PC-9 (cell line): Measurements from ENCODE around the gene UBE4B.

Experiments used
- CTCF ChIP-seq: fragments of 200-600 bp; sonication (generic); conservative IDR thresholded peaks from 2 replicates; pipeline ENCODE4 v1.6.1; 2017; ENCODE audit warnings: mixed run types, antibody characterized with exemption, mild to moderate bottlenecking, moderate library complexity
- EZH2 ChIP-seq: fragments of 200-600 bp; sonication (generic); IDR thresholded peaks from 2 replicates; pipeline ENCODE4 v1.8.0; 2017; ENCODE audit warnings: antibody characterized with exemption, low read depth

- no peak for TF ChIP-seq CTCF
- no peak for TF ChIP-seq EZH2
Observed at GRCh38 chr1:10189659-10190058, 156.9 kb downstream of the UBE4B start.
